HG02763 (cell line): Measurements from ENCODE around the gene CDCA4.

Source experiments
- ATAC-seq: cut with Tn5 transposase; IDR thresholded peaks from one replicate; pipeline ENCODE4 v1.9.1; 2021; ENCODE audit warnings: mild to moderate bottlenecking, moderate library complexity; ENCODE audit not compliant: unreplicated experiment

CDCA4 gene

DNA sequence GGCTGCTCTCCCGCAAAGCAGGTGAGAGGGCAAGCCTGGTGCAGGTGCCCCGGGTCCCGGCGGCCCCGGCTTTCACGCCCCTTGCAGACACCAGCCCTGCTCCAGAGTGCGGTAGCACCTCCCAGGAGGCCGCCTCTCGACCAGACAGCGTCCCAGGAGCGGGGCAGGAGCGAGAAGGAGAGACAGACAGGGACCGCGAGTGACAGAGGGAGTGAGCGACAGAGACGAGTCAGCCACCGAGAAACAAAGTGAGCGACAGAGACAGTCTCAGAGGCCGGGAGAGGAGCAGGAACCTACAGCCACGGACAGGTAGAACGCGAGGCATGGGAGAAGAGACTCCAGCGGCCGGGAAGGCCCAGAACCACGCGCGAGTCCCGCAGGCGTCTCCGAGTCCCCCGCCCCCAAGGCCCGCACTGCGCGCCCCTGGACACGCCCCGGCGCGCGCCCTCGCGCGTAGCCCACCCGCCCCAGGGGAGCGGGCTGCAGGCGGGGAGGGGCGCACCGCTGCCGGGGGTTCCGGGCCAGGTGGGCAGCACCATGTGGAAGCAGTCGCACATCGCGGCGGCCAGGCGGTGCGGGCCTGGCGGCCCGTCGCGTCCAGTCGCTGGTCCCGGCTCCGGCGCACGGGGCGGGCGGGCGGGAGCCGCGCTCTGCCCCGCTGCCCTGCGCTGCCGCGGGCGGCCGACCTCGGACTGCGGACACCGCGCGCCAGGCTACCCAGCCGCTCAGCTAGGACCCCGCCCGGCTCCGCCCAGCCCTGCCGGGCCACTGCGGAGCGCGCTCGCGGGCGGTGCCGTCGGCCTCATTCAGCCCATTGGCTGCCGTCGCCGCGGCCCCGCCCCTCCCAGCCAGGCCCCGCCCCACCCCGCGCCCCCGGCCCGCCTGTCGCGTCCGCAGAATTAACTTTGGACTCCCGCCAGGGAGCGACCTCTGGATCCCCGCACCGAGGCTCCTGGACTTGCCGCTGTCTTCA, 42.9 kb downstream of the CDCA4 start, which contains the start of gene AHNAK2:
Gene AHNAK2 (minus strand): TSS at position 694 of the 973 bp plus-strand sequence. CDS start 137 bp downstream, at position 557.
- ATAC-seq = no peak

GRCh38 chr14:104977008-104977680, 43.7 kb downstream of the CDCA4 start:
- no peak for ATAC-seq

GRCh38 chr14:104976198-104977007, 44.5 kb downstream of the CDCA4 start:
- no peak for ATAC-seq

- ATAC-seq = no peak
These were observed 45.2 kb downstream of the CDCA4 start for GRCh38 chr14:104975481-104976197.

DNA sequence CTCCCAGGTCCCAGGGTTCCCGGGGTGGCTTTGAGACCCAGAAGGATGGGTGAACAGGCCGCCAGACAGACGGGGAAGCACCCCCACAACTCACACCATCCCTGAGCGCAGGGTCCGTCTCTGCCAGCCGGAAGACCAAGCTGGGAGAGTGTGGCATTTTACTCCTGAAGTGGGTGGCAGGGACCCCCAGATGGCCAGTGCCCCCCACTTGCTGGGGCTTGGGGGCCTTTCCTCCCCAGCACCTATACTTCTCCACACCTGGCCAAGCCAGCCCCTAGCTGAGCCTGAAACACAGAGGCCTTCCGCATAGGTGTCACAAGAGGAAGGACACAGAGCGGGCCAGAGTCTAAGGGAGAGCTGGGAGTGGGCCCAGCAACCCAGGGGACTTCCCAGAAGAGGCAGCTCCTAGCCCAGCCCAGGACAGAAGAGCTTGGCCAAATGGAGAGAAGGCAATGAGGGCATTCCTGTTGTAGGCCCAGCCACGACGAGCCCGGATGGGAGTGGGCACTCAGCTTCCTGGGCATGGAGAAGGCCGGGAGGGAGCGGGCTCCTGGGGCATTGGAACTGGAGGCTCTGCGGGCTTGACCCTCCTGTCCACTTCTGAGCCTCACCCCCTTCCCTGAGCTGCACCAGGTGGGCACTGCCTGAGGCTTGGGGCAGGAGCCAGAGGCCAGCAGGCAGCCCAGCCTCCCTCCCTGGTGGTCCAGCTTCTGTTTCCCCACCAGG, 46.1 kb downstream of the CDCA4 start:
- ATAC-seq = no peak

GRCh38 chr14:104974146-104974541, 46.7 kb downstream of the CDCA4 start:
- no peak for ATAC-seq

DNA sequence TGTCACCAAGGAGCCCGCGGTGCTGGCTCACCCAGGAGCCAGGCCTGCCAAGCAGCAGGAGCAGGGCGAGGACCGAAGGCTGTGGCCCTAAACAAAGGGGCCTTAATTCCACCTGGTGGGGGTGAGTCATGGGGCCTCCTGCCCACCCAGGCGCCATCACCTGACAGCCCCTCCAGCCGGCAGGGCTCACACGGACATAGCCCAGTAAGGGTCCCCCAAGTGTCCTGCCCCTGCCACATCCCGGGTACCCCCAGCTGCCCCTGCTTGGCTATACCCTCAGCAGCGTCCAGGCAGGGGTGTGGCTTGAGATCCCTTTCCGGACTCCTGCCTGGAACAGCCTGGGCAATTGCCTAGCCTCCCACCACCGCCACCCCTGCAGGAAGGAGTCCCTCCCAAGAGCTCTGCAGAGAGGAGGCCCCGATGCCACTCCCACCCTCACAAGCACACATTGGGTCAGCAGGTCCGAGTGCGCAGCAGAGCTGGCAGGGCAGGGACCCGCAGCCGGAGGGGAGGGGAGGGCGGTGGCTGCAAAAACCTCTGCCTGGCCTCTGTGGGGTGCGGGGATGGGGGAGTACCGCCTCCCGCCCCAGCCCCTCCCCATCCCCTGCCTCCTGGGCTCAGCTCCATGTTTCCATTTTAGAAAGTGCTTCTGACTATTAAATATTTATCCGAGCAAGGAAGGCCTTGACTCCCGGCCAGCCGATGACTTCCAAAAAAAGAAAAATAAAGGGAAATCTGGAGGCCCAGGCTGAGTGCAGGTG, 47.3 kb downstream of the CDCA4 start:
- ATAC-seq = no peak

GRCh38 chr14:104973135-104973384, 47.8 kb downstream of the CDCA4 start:
- no peak for ATAC-seq

GRCh38 chr14:104972301-104973134, 48.4 kb downstream of the CDCA4 start:
- no peak for ATAC-seq

DNA sequence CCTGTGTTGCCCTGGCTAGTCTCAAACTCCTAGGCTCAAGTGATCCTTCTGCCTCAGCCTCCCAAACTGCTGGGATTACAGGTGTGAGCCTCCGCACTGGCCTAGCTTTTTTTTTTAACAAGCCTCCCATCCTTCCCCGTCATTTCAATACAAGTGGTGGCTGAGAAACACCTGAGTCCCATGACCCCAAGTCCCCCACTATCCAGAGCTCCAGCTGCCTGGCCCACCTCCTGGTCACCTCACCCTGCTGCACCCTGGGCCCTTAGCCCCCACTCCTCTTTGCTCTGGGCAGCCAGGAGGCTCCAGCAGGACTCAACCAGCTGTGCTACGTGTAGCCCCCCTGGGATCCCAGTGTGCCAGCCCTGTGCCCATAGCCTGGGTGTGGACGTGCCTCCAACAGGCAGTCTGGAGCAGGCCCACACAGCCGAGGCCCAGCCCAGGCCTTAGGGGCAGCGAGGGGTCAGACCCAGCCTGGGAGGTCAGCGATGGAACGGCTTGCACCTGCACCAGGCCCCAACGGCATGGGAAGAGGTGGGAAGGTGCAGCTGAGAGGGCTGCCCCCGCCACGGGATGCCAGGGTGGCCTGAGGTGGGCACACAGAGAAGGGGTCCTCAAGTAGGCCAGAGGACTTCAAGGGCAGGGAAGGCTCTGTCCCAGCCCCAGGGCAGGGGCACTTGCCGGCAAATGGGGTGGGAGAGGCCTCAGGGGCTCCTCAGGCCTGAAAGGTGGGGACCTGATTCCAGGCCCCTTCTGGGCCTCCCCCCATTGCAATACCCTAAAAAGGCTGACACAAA, 49.2 kb downstream of the CDCA4 start:
- no peak for ATAC-seq

GRCh38 chr14:104970231-104971068, 50.4 kb downstream of the CDCA4 start:
- ATAC-seq = no peak

DNA sequence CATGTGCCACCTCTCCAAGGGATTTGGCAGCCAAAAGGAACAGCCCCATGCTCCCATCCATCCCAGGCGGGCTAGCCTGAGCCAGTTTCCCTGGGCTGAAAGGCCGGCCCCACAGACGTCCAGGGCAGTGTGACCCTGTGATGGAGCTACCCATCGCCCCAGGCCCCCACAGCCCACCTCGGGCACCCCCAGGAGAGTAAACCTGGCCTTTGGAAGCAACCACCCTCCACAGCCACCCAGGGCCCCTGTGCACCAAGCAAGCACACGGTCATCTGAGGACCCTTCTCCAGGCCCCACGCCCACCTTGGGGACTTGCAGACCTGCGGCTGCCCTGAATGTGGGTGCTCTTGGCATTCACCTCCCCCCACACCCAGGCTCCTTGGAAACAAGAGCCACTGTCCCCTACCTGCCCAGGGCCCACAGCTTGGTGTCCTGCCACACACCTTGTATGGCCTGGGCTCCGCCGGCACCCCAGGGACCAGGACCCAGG, 51.1 kb downstream of the CDCA4 start:
- no peak for ATAC-seq

GRCh38 chr14:104968541-104969401, 52.1 kb downstream of the CDCA4 start:
- ATAC-seq = no peak

- ATAC-seq = no peak
These were observed 52.7 kb downstream of the CDCA4 start for GRCh38 chr14:104968153-104968527.

- ATAC-seq = no peak
These were observed 53.3 kb downstream of the CDCA4 start for GRCh38 chr14:104967386-104968152.
